Neural cell (in vitro differentiated cells): ENCODE results near the gene MINDY4. TPM values are rescaled to one million over a fixed set of nuclear protein-coding genes. Genes with fewer than 3 reads are reported as not detected.

Experiments
- H2AFZ ChIP-seq: fragments of 200-600, 300-800 bp; sonication (generic), shearing (Covaris generic); 2 replicates; pipeline ENCODE4 v1.6.0; 2014; ENCODE audit warnings: low read depth, mild to moderate bottlenecking, antibody characterized with exemption, low read length, moderate library complexity
- H3F3A ChIP-seq: fragments of 200-600 bp; shearing (Covaris generic); 2 replicates; pipeline ENCODE4 v1.6.1; 2016; ENCODE audit warnings: mild to moderate bottlenecking, moderate library complexity, mixed read lengths, antibody characterized with exemption, low read length; ENCODE audit not compliant: insufficient read depth, poor library complexity, severe bottlenecking
- H3K27ac ChIP-seq: fragments of 200-600, 300-800 bp; sonication (generic), shearing (Covaris generic); 2 replicates; pipeline ENCODE4 v1.5.1; 2014; ENCODE audit warnings: mild to moderate bottlenecking, low read length, moderate library complexity
- H3K27me3 ChIP-seq: fragments of 300-800, 200-600 bp; sonication (generic), shearing (Covaris generic); 2 replicates; pipeline ENCODE4 v1.6.0; 2014; ENCODE audit warnings: mild to moderate bottlenecking, low read depth, low read length, moderate library complexity; ENCODE audit not compliant: insufficient read depth
- H3K36me3 ChIP-seq: fragments of 300-800, 200-600 bp; sonication (generic), shearing (Covaris generic); 2 replicates; pipeline ENCODE4 v1.5.1; 2014; ENCODE audit warnings: mild to moderate bottlenecking, antibody characterized with exemption, low read length, moderate library complexity; ENCODE audit not compliant: insufficient read depth
- H3K4me2 ChIP-seq: fragments of 300-800, 200-600 bp; sonication (generic), shearing (Covaris generic); 2 replicates; pipeline ENCODE4 v1.6.0; 2014; ENCODE audit warnings: mild to moderate bottlenecking, low read length
- H3K4me3 ChIP-seq: fragments of 300-800, 200-600 bp; sonication (generic), shearing (Covaris generic); 2 replicates; pipeline ENCODE4 v1.5.1; 2014; ENCODE audit warnings: mild to moderate bottlenecking, low read length, moderate library complexity
- H3K79me2 ChIP-seq: fragments of 200-600 bp; shearing (Covaris generic); replicated peaks from 2 replicates; pipeline ENCODE4 v1.6.0; 2014; ENCODE audit warnings: mild to moderate bottlenecking, low read length, moderate library complexity; ENCODE audit not compliant: insufficient read depth
- H3K9ac ChIP-seq: fragments of 300-800, 200-600 bp; sonication (generic), shearing (Covaris generic); 2 replicates; pipeline ENCODE4 v1.6.1; 2016; ENCODE audit warnings: mild to moderate bottlenecking, low read length, mixed read lengths
- H3K9me2 ChIP-seq: fragments of 200-600 bp; shearing (Covaris generic); 2 replicates; pipeline ENCODE4 v1.6.1; 2016; ENCODE audit warnings: mild to moderate bottlenecking, low read length, mixed read lengths; ENCODE audit not compliant: insufficient read depth
- H3K9me3 ChIP-seq: fragments of 200-600, 300-800 bp; sonication (generic), shearing (Covaris generic); 2 replicates; pipeline ENCODE4 v1.6.1; 2016; ENCODE audit warnings: mild to moderate bottlenecking, mixed run types, low read length, moderate library complexity, mixed read lengths
- H4K20me1 ChIP-seq: fragments of 200-600 bp; shearing (Covaris generic); 2 replicates; pipeline ENCODE4 v1.6.1; 2016; ENCODE audit warnings: mild to moderate bottlenecking, mixed run types; ENCODE audit not compliant: insufficient read depth
- EP300 ChIP-seq: fragments of 450-650 bp; conservative IDR thresholded peaks from 2 replicates; pipeline ENCODE4 v1.6.1; 2014; ENCODE audit warnings: antibody characterized with exemption, mild to moderate bottlenecking, moderate library complexity; ENCODE audit not compliant: poor library complexity, severe bottlenecking
- EZH2 ChIP-seq: fragments of 200-600, 300-800 bp; shearing (Covaris generic), sonication (generic); IDR thresholded peaks from 2 replicates; pipeline ENCODE4 v1.6.1; 2014; ENCODE audit warnings: antibody characterized with exemption, low read length, borderline replicate concordance, mild to moderate bottlenecking; ENCODE audit not compliant: insufficient read depth, poor library complexity, severe bottlenecking
- MXI1 ChIP-seq: fragments of 450-650 bp; conservative IDR thresholded peaks from 2 replicates; pipeline ENCODE4 v1.6.1; 2014; ENCODE audit warnings: antibody characterized with exemption, mild to moderate bottlenecking; ENCODE audit not compliant: poor library complexity, severe bottlenecking
- POLR2AphosphoS5 ChIP-seq: IDR thresholded peaks from 2 replicates; pipeline ENCODE4 v1.6.1; 2012
- RAD21 ChIP-seq: fragments of 450-650 bp; conservative IDR thresholded peaks from 2 replicates; pipeline ENCODE4 v1.6.1; 2014; ENCODE audit warnings: antibody characterized with exemption, mild to moderate bottlenecking, moderate library complexity
- REST ChIP-seq: IDR thresholded peaks from 2 replicates; pipeline ENCODE4 v1.6.1; 2012; ENCODE audit warnings: borderline replicate concordance
- SMC3 ChIP-seq: fragments of 450-650 bp; conservative IDR thresholded peaks from 2 replicates; pipeline ENCODE4 v1.6.1; 2014; ENCODE audit warnings: antibody characterized with exemption, mild to moderate bottlenecking, moderate library complexity; ENCODE audit not compliant: poor library complexity
- TAF1 ChIP-seq: IDR thresholded peaks from 2 replicates; pipeline ENCODE4 v1.6.1; 2012; ENCODE audit warnings: low read depth
- polyA plus RNA-seq: library from polyadenylated mRNA; depleted of rRNA; stranded (reverse); fragments of >200 nt; gene quantifications from 2 replicates; pipeline ENCODE4 v1.2.3, GENCODE V29; 2014
- TF ChIP-seq, protein P1 (sequence below): fragments of 450-650 bp; IDR thresholded peaks from 2 replicates; pipeline ENCODE4 v1.5.1; 2014; ENCODE audit warnings: antibody characterized with exemption, mild to moderate bottlenecking, moderate library complexity; ENCODE audit not compliant: poor library complexity, severe bottlenecking

MINDY4 gene
- polyA plus RNA-seq, 1 donor from 2014 or later = 1.0 TPM

DNA sequence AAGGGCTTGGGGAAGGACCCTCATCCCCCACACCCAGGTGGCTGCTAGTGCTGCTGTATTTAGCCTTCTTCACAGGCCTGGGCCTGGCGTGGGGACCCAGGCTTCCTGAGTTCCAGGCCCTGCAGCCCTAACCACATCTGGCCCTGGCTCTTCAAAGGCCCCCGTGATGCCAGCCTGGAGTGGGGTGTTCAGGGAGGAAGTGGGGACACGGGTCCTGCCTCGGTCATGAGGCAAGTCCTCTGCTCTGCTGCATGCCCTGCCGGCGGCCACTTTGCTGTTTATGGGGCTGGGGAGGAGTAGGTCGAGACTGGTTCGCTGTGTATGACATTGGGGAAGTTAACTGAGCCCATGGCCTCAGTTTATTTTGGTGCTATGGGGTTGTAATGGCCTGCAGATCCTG lies 131.9 kb downstream of the MINDY4 start:
- Histone ChIP-seq H3K9me3 (no peaks in the 10 kb centered on the region), H3K27ac (no peak overlapping the region), H3K4me3 (no peak overlapping the region), H4K20me1 (no peaks in the 10 kb centered on the region), H3K27me3 (no peaks in the 10 kb centered on the region), H3F3A (no peaks in the 10 kb centered on the region), H3K36me3 (no peaks in the 10 kb centered on the region), H3K9ac (no peak overlapping the region), H2AFZ (no peak overlapping the region), H3K4me2 (no peak overlapping the region), H3K9me2 (no peaks in the 10 kb centered on the region), H3K79me2 (no peaks in the 10 kb centered on the region)
- TF ChIP-seq EP300 (no peak), MXI1 (no peak), REST (no peak), SMC3 (no peak), RAD21 (no peak), EZH2 (no peak), TAF1 (no peak), POLR2AphosphoS5 (no peak)
- TF ChIP-seq, protein P1, sequence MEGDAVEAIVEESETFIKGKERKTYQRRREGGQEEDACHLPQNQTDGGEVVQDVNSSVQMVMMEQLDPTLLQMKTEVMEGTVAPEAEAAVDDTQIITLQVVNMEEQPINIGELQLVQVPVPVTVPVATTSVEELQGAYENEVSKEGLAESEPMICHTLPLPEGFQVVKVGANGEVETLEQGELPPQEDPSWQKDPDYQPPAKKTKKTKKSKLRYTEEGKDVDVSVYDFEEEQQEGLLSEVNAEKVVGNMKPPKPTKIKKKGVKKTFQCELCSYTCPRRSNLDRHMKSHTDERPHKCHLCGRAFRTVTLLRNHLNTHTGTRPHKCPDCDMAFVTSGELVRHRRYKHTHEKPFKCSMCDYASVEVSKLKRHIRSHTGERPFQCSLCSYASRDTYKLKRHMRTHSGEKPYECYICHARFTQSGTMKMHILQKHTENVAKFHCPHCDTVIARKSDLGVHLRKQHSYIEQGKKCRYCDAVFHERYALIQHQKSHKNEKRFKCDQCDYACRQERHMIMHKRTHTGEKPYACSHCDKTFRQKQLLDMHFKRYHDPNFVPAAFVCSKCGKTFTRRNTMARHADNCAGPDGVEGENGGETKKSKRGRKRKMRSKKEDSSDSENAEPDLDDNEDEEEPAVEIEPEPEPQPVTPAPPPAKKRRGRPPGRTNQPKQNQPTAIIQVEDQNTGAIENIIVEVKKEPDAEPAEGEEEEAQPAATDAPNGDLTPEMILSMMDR = no peak

DNA sequence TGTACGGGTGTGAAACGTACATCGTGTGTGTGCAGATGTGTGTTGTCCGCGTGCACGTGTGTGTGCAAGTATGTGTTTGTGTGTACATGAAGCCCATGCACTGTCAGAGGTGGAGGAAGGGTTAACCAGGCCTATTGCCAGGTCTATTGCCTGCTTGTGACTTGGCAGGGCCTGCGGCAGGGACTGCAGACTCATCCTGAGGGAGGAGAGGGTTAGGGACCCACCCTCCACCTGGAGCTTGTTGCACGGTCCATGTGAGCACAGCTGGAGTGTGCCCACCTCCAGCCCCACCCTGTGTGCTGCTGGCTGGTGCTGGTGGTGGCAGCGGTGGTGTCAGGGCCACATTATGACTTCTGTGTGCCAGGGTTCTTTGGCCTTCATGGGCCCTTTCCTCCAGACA lies 133.3 kb downstream of the MINDY4 start:
- H3K9ac ChIP-seq = no peak overlapping the region
- no peak overlapping the region for H2AFZ ChIP-seq
- H3F3A ChIP-seq = no peaks in the 10 kb centered on the region
- H3K27me3 ChIP-seq = no peaks in the 10 kb centered on the region
- no peaks in the 10 kb centered on the region for H3K36me3 ChIP-seq
- no peak overlapping the region for H3K4me2 ChIP-seq
- no peak overlapping the region for H3K27ac ChIP-seq
- TF ChIP-seq POLR2AphosphoS5 = no peak
- no peak for TF ChIP-seq EP300
- no peak for TF ChIP-seq EZH2
- no peak for TF ChIP-seq TAF1
- no peak for TF ChIP-seq MXI1
- TF ChIP-seq REST = no peak
- TF ChIP-seq SMC3 = no peak
- TF ChIP-seq, protein P1 = no peak
- no peak for TF ChIP-seq RAD21
- H3K79me2 ChIP-seq = no peaks in the 10 kb centered on the region
- H3K9me2 ChIP-seq = no peaks in the 10 kb centered on the region
- H3K4me3 ChIP-seq = no peak overlapping the region
- H3K9me3 ChIP-seq = no peaks in the 10 kb centered on the region
- no peaks in the 10 kb centered on the region for H4K20me1 ChIP-seq
